ENCODE measurements around the gene TBC1D4. TPM values are rescaled to one million over a fixed set of nuclear protein-coding genes. Genes with fewer than 3 reads are reported as not detected.

Gene TBC1D4
- total RNA-seq, 1 donor from 2014 or later = 73.5 TPM

GRCh38 chr13:75418186-75418843, 63.7 kb downstream of the TBC1D4 start:
- H3K27ac Mint-ChIP-seq = no peak overlapping the region
- no peaks in the 10 kb centered on the region for H3K36me3 Mint-ChIP-seq (ENCODE audit: low read depth)
- no peaks in the 10 kb centered on the region for H3K9me3 Mint-ChIP-seq
- H3K4me3 Mint-ChIP-seq = no peak overlapping the region
- intact Hi-C loops (cut with micrococcal nuclease) = no loop called here
- H3K4me1 Mint-ChIP-seq (ENCODE audit: low read depth) = peaks cover 7% of the 10 kb centered on the region
- no peak for DNase-seq (ENCODE audit: low spot score)
- peaks cover 2% of the 10 kb centered on the region for H3K27me3 Mint-ChIP-seq (ENCODE audit: insufficient read depth)

GRCh38 chr13:75417656-75418055, 64.3 kb downstream of the TBC1D4 start:
- Mint-ChIP-seq H3K4me3 (no peak overlapping the region), H3K27ac (no peak overlapping the region), H3K27me3 (ENCODE audit: insufficient read depth) (peaks cover 2% of the 10 kb centered on the region), H3K36me3 (ENCODE audit: low read depth) (no peaks in the 10 kb centered on the region), H3K9me3 (no peaks in the 10 kb centered on the region), H3K4me1 (ENCODE audit: low read depth) (peaks cover 7% of the 10 kb centered on the region)
- DNase-seq (ENCODE audit: low spot score) = no peak
- intact Hi-C loops (cut with micrococcal nuclease) = no loop called here

- intact Hi-C loops (cut with micrococcal nuclease) = no loop called here
- Mint-ChIP-seq H3K4me3 (no peak overlapping the region), H3K9me3 (no peaks in the 10 kb centered on the region), H3K4me1 (ENCODE audit: low read depth) (peaks cover 7% of the 10 kb centered on the region), H3K36me3 (ENCODE audit: low read depth) (no peaks in the 10 kb centered on the region), H3K27ac (no peak overlapping the region), H3K27me3 (ENCODE audit: insufficient read depth) (peaks cover 2% of the 10 kb centered on the region)
- DNase-seq (ENCODE audit: low spot score) = no peak
These were observed 65.0 kb downstream of the TBC1D4 start for GRCh38 chr13:75417012-75417384.

- Mint-ChIP-seq H3K27ac (no peak overlapping the region), H3K27me3 (ENCODE audit: insufficient read depth) (peaks cover 2% of the 10 kb centered on the region), H3K4me3 (no peak overlapping the region), H3K9me3 (no peaks in the 10 kb centered on the region), H3K36me3 (ENCODE audit: low read depth) (no peaks in the 10 kb centered on the region), H3K4me1 (ENCODE audit: low read depth) (peaks cover 7% of the 10 kb centered on the region)
- intact Hi-C loops (cut with micrococcal nuclease) = no loop called here
- no peak for DNase-seq (ENCODE audit: low spot score)
These were observed 65.5 kb downstream of the TBC1D4 start for GRCh38 chr13:75416327-75417011.

GRCh38 chr13:75415694-75416093, 66.3 kb downstream of the TBC1D4 start:
- no peak for DNase-seq (ENCODE audit: low spot score)
- Mint-ChIP-seq H3K27ac (no peak overlapping the region), H3K36me3 (ENCODE audit: low read depth) (no peaks in the 10 kb centered on the region), H3K4me3 (no peak overlapping the region), H3K27me3 (ENCODE audit: insufficient read depth) (peaks cover 2% of the 10 kb centered on the region), H3K9me3 (no peaks in the 10 kb centered on the region), H3K4me1 (ENCODE audit: low read depth) (peaks cover 7% of the 10 kb centered on the region)
- intact Hi-C loops (cut with micrococcal nuclease) = no loop called here

GRCh38 chr13:75415171-75415570, 66.8 kb downstream of the TBC1D4 start:
- intact Hi-C loops (cut with micrococcal nuclease) = no loop called here
- Mint-ChIP-seq H3K36me3 (ENCODE audit: low read depth) (no peaks in the 10 kb centered on the region), H3K4me1 (ENCODE audit: low read depth) (peaks cover 7% of the 10 kb centered on the region), H3K4me3 (no peak overlapping the region), H3K27me3 (ENCODE audit: insufficient read depth) (peaks cover 2% of the 10 kb centered on the region), H3K27ac (no peak overlapping the region), H3K9me3 (no peaks in the 10 kb centered on the region)
- DNase-seq (ENCODE audit: low spot score) = no peak

GRCh38 chr13:75414036-75414827, 67.7 kb downstream of the TBC1D4 start:
- no peaks in the 10 kb centered on the region for H3K9me3 Mint-ChIP-seq
- peaks cover 7% of the 10 kb centered on the region for H3K4me1 Mint-ChIP-seq (ENCODE audit: low read depth)
- intact Hi-C loops (cut with micrococcal nuclease) = no loop called here
- H3K4me3 Mint-ChIP-seq = no peak overlapping the region
- H3K36me3 Mint-ChIP-seq (ENCODE audit: low read depth) = no peaks in the 10 kb centered on the region
- DNase-seq (ENCODE audit: low spot score) = no peak
- no peak overlapping the region for H3K27ac Mint-ChIP-seq
- no peaks in the 10 kb centered on the region for H3K27me3 Mint-ChIP-seq (ENCODE audit: insufficient read depth)

GRCh38 chr13:75411924-75412537, 69.9 kb downstream of the TBC1D4 start:
- H3K9me3 Mint-ChIP-seq = no peaks in the 10 kb centered on the region
- no peaks in the 10 kb centered on the region for H3K36me3 Mint-ChIP-seq (ENCODE audit: low read depth)
- no peak for DNase-seq (ENCODE audit: low spot score)
- H3K4me1 Mint-ChIP-seq (ENCODE audit: low read depth) = peaks cover 7% of the 10 kb centered on the region
- no peak overlapping the region for H3K4me3 Mint-ChIP-seq
- H3K27ac Mint-ChIP-seq = no peak overlapping the region
- intact Hi-C loops (cut with micrococcal nuclease) = no loop called here
- no peaks in the 10 kb centered on the region for H3K27me3 Mint-ChIP-seq (ENCODE audit: insufficient read depth)

GRCh38 chr13:75410207-75410606, 71.8 kb downstream of the TBC1D4 start:
- Mint-ChIP-seq H3K9me3 (no peaks in the 10 kb centered on the region), H3K36me3 (ENCODE audit: low read depth) (no peaks in the 10 kb centered on the region), H3K4me3 (no peak overlapping the region), H3K27ac (no peak overlapping the region), H3K27me3 (ENCODE audit: insufficient read depth) (peaks cover 2% of the 10 kb centered on the region), H3K4me1 (ENCODE audit: low read depth) (peaks cover 7% of the 10 kb centered on the region)
- intact Hi-C loops (cut with micrococcal nuclease) = no loop called here
- DNase-seq (ENCODE audit: low spot score) = no peak

- intact Hi-C loops (cut with micrococcal nuclease) = no loop called here
- Mint-ChIP-seq H3K4me1 (ENCODE audit: low read depth) (no peaks in the 10 kb centered on the region), H3K27me3 (ENCODE audit: insufficient read depth) (peaks cover 2% of the 10 kb centered on the region), H3K27ac (no peak overlapping the region), H3K4me3 (no peak overlapping the region), H3K9me3 (no peaks in the 10 kb centered on the region), H3K36me3 (ENCODE audit: low read depth) (no peaks in the 10 kb centered on the region)
- DNase-seq (ENCODE audit: low spot score) = no peak
These were observed 74.0 kb downstream of the TBC1D4 start for GRCh38 chr13:75407998-75408397.

GRCh38 chr13:75407473-75407872, 74.5 kb downstream of the TBC1D4 start:
- Mint-ChIP-seq H3K9me3 (no peaks in the 10 kb centered on the region), H3K4me1 (ENCODE audit: low read depth) (no peaks in the 10 kb centered on the region), H3K27me3 (ENCODE audit: insufficient read depth) (peaks cover 2% of the 10 kb centered on the region), H3K4me3 (no peak overlapping the region), H3K27ac (no peak overlapping the region), H3K36me3 (ENCODE audit: low read depth) (no peaks in the 10 kb centered on the region)
- intact Hi-C loops (cut with micrococcal nuclease) = no loop called here
- DNase-seq (ENCODE audit: low spot score) = no peak

GRCh38 chr13:75405976-75406703, 75.8 kb downstream of the TBC1D4 start:
- intact Hi-C loops (cut with micrococcal nuclease) = no loop called here
- Mint-ChIP-seq H3K9me3 (no peaks in the 10 kb centered on the region), H3K36me3 (ENCODE audit: low read depth) (no peaks in the 10 kb centered on the region), H3K4me1 (ENCODE audit: low read depth) (no peaks in the 10 kb centered on the region), H3K4me3 (no peak overlapping the region), H3K27me3 (ENCODE audit: insufficient read depth) (peaks cover 5% of the 10 kb centered on the region), H3K27ac (no peak overlapping the region)
- no peak for DNase-seq (ENCODE audit: low spot score)

Measured in activated T-helper 1 cell treated with anti-CD3 and anti-CD28 coated beads, Interleukin-12 subunit alpha, Interleukin-12 subunit beta, Interleukin-2, Interleukin-4 antibody, amounts not matched to agents 30 ng/mL and 10 ng/mL and 1 ng/mL, durations not matched to agents 14 hours and 24 hours and 36 hours (primary cell).